GM18505 (cell line): ENCODE measurements around the gene SLAMF8.

Source experiments
- ATAC-seq: cut with Tn5 transposase; IDR thresholded peaks from one replicate; pipeline ENCODE4 v1.9.1; 2021; ENCODE audit not compliant: unreplicated experiment
- POLR2A ChIP-seq: IDR thresholded peaks from 4 replicates; pipeline ENCODE4 v1.6.1; 2011; ENCODE audit warnings: borderline replicate concordance; ENCODE audit not compliant: insufficient read depth, insufficient read length; ENCODE audit errors: extremely low read depth

Gene SLAMF8

GRCh38 chr1:159828581-159829272 is 2.1 kb downstream of the SLAMF8 start:
- TF ChIP-seq POLR2A: no peak
- ATAC-seq: no peak

- peak; percentile 91 for ATAC-seq
- no peak for TF ChIP-seq POLR2A
These were observed 2.6 kb downstream of the SLAMF8 start for GRCh38 chr1:159829273-159829634.

- no peak for TF ChIP-seq POLR2A
- no peak for ATAC-seq
These were observed 3.3 kb downstream of the SLAMF8 start for GRCh38 chr1:159829822-159830465.

- no peak for TF ChIP-seq POLR2A
- ATAC-seq: no peak
These were observed 4.0 kb downstream of the SLAMF8 start for GRCh38 chr1:159830722-159831121.

GRCh38 chr1:159831412-159832141 is 4.9 kb downstream of the SLAMF8 start:
- TF ChIP-seq POLR2A: no peak
- ATAC-seq: no peak

GRCh38 chr1:159832309-159832708 is 5.6 kb downstream of the SLAMF8 start:
- no peak for ATAC-seq
- TF ChIP-seq POLR2A: no peak

- TF ChIP-seq POLR2A: no peak
- ATAC-seq: no peak
These were observed 8.7 kb downstream of the SLAMF8 start for GRCh38 chr1:159835356-159835755.

GRCh38 chr1:159835862-159836525 is 9.3 kb downstream of the SLAMF8 start:
- ATAC-seq: no peak
- TF ChIP-seq POLR2A: no peak

GRCh38 chr1:159838715-159839114 is 12.0 kb downstream of the SLAMF8 start:
- peak; percentile 80 for ATAC-seq
- no peak for TF ChIP-seq POLR2A

- peak; percentile 44 for ATAC-seq
- TF ChIP-seq POLR2A: no peak
These were observed 12.6 kb downstream of the SLAMF8 start for GRCh38 chr1:159839116-159839849.

GRCh38 chr1:159841749-159842148 is 15.1 kb downstream of the SLAMF8 start:
- ATAC-seq: no peak
- no peak for TF ChIP-seq POLR2A

GRCh38 chr1:159843459-159843858 is 16.8 kb downstream of the SLAMF8 start:
- no peak for ATAC-seq
- no peak for TF ChIP-seq POLR2A
